ENCODE data around the gene RHOG.
A peak's percentile ranks its signal among the peaks of the same experiment; 100 is the strongest.
"Not testable (repeated sequence)": the region's sequence is repeated elsewhere in the genome, so short reads cannot be mapped to it uniquely, and the experiment has no call there.

The RHOG gene

GRCh38 chr11:3797329-3798090, 43.2 kb downstream of the RHOG start, which contains the start of gene NUP98:
TSS of gene NUP98 (minus strand) at chr11:3797554. CDS start at chr11:3782117, 15,437 bp downstream.
- WGBS (ENCODE audit: insufficient coverage) = 0% methylated on average over 55 of the region's 86 CpGs
- Histone ChIP-seq H3K9me3 (ENCODE audit: control extremely low read depth in 1 of 5, control insufficient read depth in 4 of 5, insufficient read depth in 2 of 5, low read depth in 1 of 5, low read length in 4 of 5) (no peaks in the 10 kb centered on the region), H3K4me1 (ENCODE audit: control extremely low read depth in 1 of 4, control insufficient read depth in 4 of 4, insufficient read depth in 4 of 4, low read length in 3 of 4) (peaks cover 9 to 35% (median 26%) of the 10 kb centered on the region in 4 experiments), H3K36me3 (ENCODE audit: control insufficient read depth in 4 of 4, insufficient read depth in 4 of 4, low read length in 3 of 4) (peaks cover 6 to 22% (median 16%) of the 10 kb centered on the region in 4 experiments), H3K27me3 (replicated peaks in 2 of 5; ENCODE audit: control insufficient read depth in 4 of 5, insufficient read depth in 5 of 5, low read length in 4 of 5) (no peaks in the 10 kb centered on the region), H3K27ac (ENCODE audit: insufficient read depth in 1 of 2, low read depth in 1 of 2, low read length in 2 of 2, poor library complexity in 1 of 2, severe bottlenecking in 2 of 2) (peak within 1 kb of the TSS; percentile 94 to 99), H3K4me3 (ENCODE audit: control insufficient read depth in 1 of 7, extremely low read depth in 1 of 7, insufficient read depth in 4 of 7, low read depth in 2 of 7, low read length in 6 of 7) (peak within 1 kb of the TSS; percentile 70 to 95 (median 91))
- ChIA-PET POLR2A (interaction anchor here (0.5 to 2.8 kb wide), 4 partner anchors 9 to 44 kb away, joined by 3 to 10 read pairs (median 4); partner anchors contain the start of gene RHOG), CTCF (interaction anchor here (1.1 to 7.0 kb wide), 6 partner anchors 9 to 275 kb away, joined by 3 to 49 read pairs (median 7); partner anchors contain the start of gene PGAP2)
- DNase-seq = peak; percentile 100

- WGBS (ENCODE audit: insufficient coverage) = 0% methylated on average over 23 of the region's 26 CpGs
- ChIA-PET POLR2A (interaction anchor here (0.9 to 2.8 kb wide), 5 partner anchors 9 to 45 kb away, joined by 3 to 10 read pairs (median 5); partner anchors contain the start of genes PGAP2 and RHOG), CTCF (interaction anchor here (1.0 to 7.0 kb wide), 7 partner anchors 9 to 276 kb away, joined by 3 to 49 read pairs (median 3); partner anchors contain the start of gene PGAP2)
- Histone ChIP-seq H3K9me3 (ENCODE audit: control extremely low read depth in 1 of 5, control insufficient read depth in 4 of 5, insufficient read depth in 2 of 5, low read depth in 1 of 5, low read length in 4 of 5) (no peaks in the 10 kb centered on the region), H3K4me3 (ENCODE audit: control insufficient read depth in 1 of 7, extremely low read depth in 1 of 7, insufficient read depth in 4 of 7, low read depth in 2 of 7, low read length in 6 of 7) (peak overlapping the region; percentile 70 to 95 (median 91)), H3K27me3 (replicated peaks in 2 of 5; ENCODE audit: control insufficient read depth in 4 of 5, insufficient read depth in 5 of 5, low read length in 4 of 5) (no peaks in the 10 kb centered on the region), H3K27ac (ENCODE audit: insufficient read depth in 1 of 2, low read depth in 1 of 2, low read length in 2 of 2, poor library complexity in 1 of 2, severe bottlenecking in 2 of 2) (peak overlapping the region; percentile 94 to 99), H3K4me1 (ENCODE audit: control extremely low read depth in 1 of 4, control insufficient read depth in 4 of 4, insufficient read depth in 4 of 4, low read length in 3 of 4) (peaks cover 9 to 35% (median 26%) of the 10 kb centered on the region in 4 experiments), H3K36me3 (ENCODE audit: control insufficient read depth in 4 of 4, insufficient read depth in 4 of 4, low read length in 3 of 4) (peaks cover 6 to 29% (median 19%) of the 10 kb centered on the region in 4 experiments)
- DNase-seq = no peak
Observed at GRCh38 chr11:3796801-3797328, 43.9 kb downstream of the RHOG start.

DNA sequence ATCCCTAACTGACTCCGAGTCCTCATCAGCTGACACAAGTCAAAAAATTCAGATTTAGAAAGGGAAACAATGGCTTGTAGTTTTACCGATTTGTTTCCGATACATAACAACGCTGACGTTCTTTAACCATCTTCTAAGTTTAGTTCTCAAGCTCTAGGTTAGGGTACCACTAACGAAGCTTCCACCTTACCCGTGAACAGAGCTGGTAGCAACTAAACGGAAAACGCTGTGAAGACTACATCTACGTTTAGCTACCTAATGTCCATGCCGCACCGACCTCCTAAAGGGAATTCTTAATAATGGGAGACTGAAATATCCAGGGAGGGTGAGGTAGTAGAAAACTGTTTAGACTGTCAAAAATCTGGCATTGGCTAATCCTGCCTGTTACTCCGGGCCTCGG, 44.4 kb downstream of the RHOG start:
- H3K27me3 ChIP-seq (replicated peaks in 2 of 5; ENCODE audit: control insufficient read depth in 4 of 5, insufficient read depth in 5 of 5, low read length in 4 of 5) = no peaks in the 10 kb centered on the region
- DNase-seq = no peak
- WGBS (ENCODE audit: insufficient coverage) = 35% methylated on average over 6 of the region's 14 CpGs
- ChIA-PET CTCF (interaction anchor here (1.0 to 7.0 kb wide), 7 partner anchors 8 to 276 kb away, joined by 3 to 49 read pairs (median 5); partner anchors contain the start of gene PGAP2), POLR2A (interaction anchor here (0.9 to 2.8 kb wide), 4 partner anchors 8 to 16 kb away, joined by 4 to 10 read pairs (median 7); partner anchors contain the start of gene PGAP2)
- peak overlapping the region in 6 of 7 experiments; percentile 70 to 95 (median 91) for H3K4me3 ChIP-seq (ENCODE audit: control insufficient read depth in 1 of 7, extremely low read depth in 1 of 7, insufficient read depth in 4 of 7, low read depth in 2 of 7, low read length in 6 of 7)
- peaks cover 9 to 35% (median 26%) of the 10 kb centered on the region in 4 experiments for H3K4me1 ChIP-seq (ENCODE audit: control extremely low read depth in 1 of 4, control insufficient read depth in 4 of 4, insufficient read depth in 4 of 4, low read length in 3 of 4)
- peak overlapping the region; percentile 94 to 99 for H3K27ac ChIP-seq (ENCODE audit: insufficient read depth in 1 of 2, low read depth in 1 of 2, low read length in 2 of 2, poor library complexity in 1 of 2, severe bottlenecking in 2 of 2)
- H3K9me3 ChIP-seq (ENCODE audit: control extremely low read depth in 1 of 5, control insufficient read depth in 4 of 5, insufficient read depth in 2 of 5, low read depth in 1 of 5, low read length in 4 of 5) = no peaks in the 10 kb centered on the region
- H3K36me3 ChIP-seq (ENCODE audit: control insufficient read depth in 4 of 4, insufficient read depth in 4 of 4, low read length in 3 of 4) = peaks cover 6 to 33% (median 19%) of the 10 kb centered on the region in 4 experiments

- Histone ChIP-seq H3K4me1 (ENCODE audit: control extremely low read depth in 1 of 4, control insufficient read depth in 4 of 4, insufficient read depth in 4 of 4, low read length in 3 of 4) (peaks cover 9 to 35% (median 26%) of the 10 kb centered on the region in 4 experiments), H3K27ac (ENCODE audit: insufficient read depth in 1 of 2, low read depth in 1 of 2, low read length in 2 of 2, poor library complexity in 1 of 2, severe bottlenecking in 2 of 2) (peak overlapping the region; percentile 94 to 99), H3K27me3 (replicated peaks in 2 of 5; ENCODE audit: control insufficient read depth in 4 of 5, insufficient read depth in 5 of 5, low read length in 4 of 5) (no peaks in the 10 kb centered on the region), H3K9me3 (ENCODE audit: control extremely low read depth in 1 of 5, control insufficient read depth in 4 of 5, insufficient read depth in 2 of 5, low read depth in 1 of 5, low read length in 4 of 5) (no peaks in the 10 kb centered on the region), H3K4me3 (ENCODE audit: control insufficient read depth in 1 of 7, extremely low read depth in 1 of 7, insufficient read depth in 4 of 7, low read depth in 2 of 7, low read length in 6 of 7) (peak overlapping the region in 6 of 7 experiments; percentile 70 to 95 (median 91)), H3K36me3 (ENCODE audit: control insufficient read depth in 4 of 4, insufficient read depth in 4 of 4, low read length in 3 of 4) (peaks cover 6 to 35% (median 19%) of the 10 kb centered on the region in 4 experiments)
- ChIA-PET CTCF (interaction anchor here (1.0 to 7.0 kb wide), 7 partner anchors 8 to 277 kb away, joined by 3 to 49 read pairs (median 5); partner anchors contain the start of gene PGAP2), POLR2A (interaction anchor here (0.9 to 2.8 kb wide), 4 partner anchors 8 to 16 kb away, joined by 4 to 10 read pairs (median 7); partner anchors contain the start of gene PGAP2)
- 31% methylated on average over 6 of the region's 6 CpGs for WGBS (ENCODE audit: insufficient coverage)
- no peak for DNase-seq
Observed at GRCh38 chr11:3796002-3796311, 44.8 kb downstream of the RHOG start.

DNA sequence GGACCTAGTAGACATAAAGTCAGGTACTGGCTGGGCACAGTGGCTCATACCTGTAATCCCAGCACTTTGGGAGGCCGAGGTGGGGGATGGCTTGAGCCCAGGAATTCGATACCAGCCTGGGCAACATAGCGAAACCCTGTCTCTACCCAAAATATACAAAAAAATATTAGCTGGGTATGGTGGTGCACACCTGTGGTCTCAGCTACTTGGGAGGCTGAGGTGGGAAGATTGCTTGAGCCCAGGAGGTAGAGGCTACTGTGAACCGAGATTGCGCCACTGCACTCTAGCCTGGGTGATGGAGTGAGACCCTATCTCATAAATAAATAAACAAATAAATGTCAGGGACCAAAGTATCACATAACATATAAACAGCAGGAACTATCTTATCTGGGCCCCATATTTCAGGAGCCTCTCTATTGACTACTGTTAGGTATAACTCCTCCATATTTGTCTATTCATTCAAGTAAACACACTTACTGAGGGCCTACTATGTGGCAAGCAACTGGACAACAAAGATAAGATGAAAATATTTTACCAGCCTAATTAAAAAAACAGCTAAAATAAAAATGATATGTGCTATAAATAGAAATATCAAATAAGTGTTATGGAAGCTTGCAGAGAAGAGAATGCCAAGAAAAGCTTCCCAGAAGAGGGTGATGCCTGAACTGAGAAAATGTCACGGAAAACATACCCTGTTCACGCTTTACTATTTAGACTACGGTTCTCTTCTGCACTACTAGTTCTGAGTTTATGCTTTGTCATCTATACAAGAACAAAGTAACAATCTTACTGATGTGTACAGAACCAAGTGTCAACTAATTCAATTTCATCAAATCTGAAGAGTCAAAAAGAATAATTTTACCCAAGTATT, 45.4 kb downstream of the RHOG start:
- WGBS (ENCODE audit: insufficient coverage) = 79% methylated on average over 2 of the region's 8 CpGs
- ChIA-PET POLR2A (interaction anchor here (0.9 to 2.8 kb wide), 4 partner anchors 9 to 15 kb away, joined by 5 to 10 read pairs (median 8); partner anchors contain the start of gene PGAP2), CTCF (interaction anchor here (1.4 to 7.0 kb wide), 6 partner anchors 10 to 277 kb away, joined by 3 to 49 read pairs (median 5); partner anchors contain the start of gene PGAP2)
- Histone ChIP-seq H3K27me3 (replicated peaks in 2 of 5; ENCODE audit: control insufficient read depth in 4 of 5, insufficient read depth in 5 of 5, low read length in 4 of 5) (no peaks in the 10 kb centered on the region), H3K36me3 (ENCODE audit: control insufficient read depth in 4 of 4, insufficient read depth in 4 of 4, low read length in 3 of 4) (peaks cover 6 to 36% (median 20%) of the 10 kb centered on the region in 4 experiments), H3K27ac (ENCODE audit: insufficient read depth in 1 of 2, low read depth in 1 of 2, low read length in 2 of 2, poor library complexity in 1 of 2, severe bottlenecking in 2 of 2) (peak overlapping the region; percentile 94 to 99), H3K4me1 (ENCODE audit: control extremely low read depth in 1 of 4, control insufficient read depth in 4 of 4, insufficient read depth in 4 of 4, low read length in 3 of 4) (peaks cover 9 to 39% (median 26%) of the 10 kb centered on the region in 4 experiments), H3K4me3 (ENCODE audit: control insufficient read depth in 1 of 7, extremely low read depth in 1 of 7, insufficient read depth in 4 of 7, low read depth in 2 of 7, low read length in 6 of 7) (peak overlapping the region in 6 of 7 experiments; percentile 70 to 95 (median 91)), H3K9me3 (ENCODE audit: control extremely low read depth in 1 of 5, control insufficient read depth in 4 of 5, insufficient read depth in 2 of 5, low read depth in 1 of 5, low read length in 4 of 5) (no peaks in the 10 kb centered on the region)
- no peak for DNase-seq

DNA sequence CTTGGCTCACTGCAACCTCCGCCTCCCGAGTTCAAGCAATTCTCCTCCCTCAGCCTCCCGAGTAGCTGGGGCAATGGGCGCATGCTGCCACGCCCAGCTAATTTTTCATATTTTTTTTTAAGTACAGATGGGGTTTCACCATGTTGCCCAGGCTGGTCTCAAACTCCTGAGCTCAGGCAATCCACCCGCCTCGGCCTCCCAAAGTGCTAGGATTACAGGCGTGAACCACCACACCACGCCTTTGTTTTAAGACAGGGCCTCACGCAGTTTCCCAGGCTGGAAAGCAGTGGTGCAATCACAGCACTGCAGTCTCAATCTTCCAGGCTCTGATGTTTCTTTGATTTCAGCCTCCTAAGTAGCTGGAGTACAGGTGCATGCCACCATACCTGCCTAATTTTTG, 46.4 kb downstream of the RHOG start:
- H3K4me3 ChIP-seq (ENCODE audit: control insufficient read depth in 1 of 7, extremely low read depth in 1 of 7, insufficient read depth in 4 of 7, low read depth in 2 of 7, low read length in 6 of 7) = peak overlapping the region in 2 of 7 experiments; percentile 43 to 95
- H3K9me3 ChIP-seq (ENCODE audit: control extremely low read depth in 1 of 5, control insufficient read depth in 4 of 5, insufficient read depth in 2 of 5, low read depth in 1 of 5, low read length in 4 of 5); H3K27me3 ChIP-seq (replicated peaks in 2 of 5; ENCODE audit: control insufficient read depth in 4 of 5, insufficient read depth in 5 of 5, low read length in 4 of 5); DNase-seq; H3K27ac ChIP-seq (ENCODE audit: insufficient read depth in 1 of 2, low read depth in 1 of 2, low read length in 2 of 2, poor library complexity in 1 of 2, severe bottlenecking in 2 of 2): not testable (repeated sequence)
- H3K36me3 ChIP-seq (ENCODE audit: control insufficient read depth in 4 of 4, insufficient read depth in 4 of 4, low read length in 3 of 4) = peaks cover 6 to 40% (median 26%) of the 10 kb centered on the region in 4 experiments
- POLR2A ChIA-PET = interaction anchor here (2.1 kb wide), 1 partner anchor 9 kb away, joined by 6 read pairs; no protein-coding TSS in a partner anchor
- peaks cover 9 to 46% (median 29%) of the 10 kb centered on the region in 4 experiments for H3K4me1 ChIP-seq (ENCODE audit: control extremely low read depth in 1 of 4, control insufficient read depth in 4 of 4, insufficient read depth in 4 of 4, low read length in 3 of 4)
- WGBS (ENCODE audit: insufficient coverage) = 100% methylated on average over 5 of the region's 10 CpGs
- CTCF ChIA-PET = interaction anchor here (1.4 to 7.0 kb wide), 3 partner anchors 14 to 278 kb away, joined by 3 to 49 read pairs (median 7); partner anchors contain the start of gene PGAP2
